H1 (cell line): ENCODE results near the gene TLR2. TPM values are rescaled to one million over a fixed set of nuclear protein-coding genes. Genes with fewer than 3 reads are reported as not detected.

Experiments used
- CTCF ChIA-PET: fragments of 300-600 bp; sonication (Branson Sonifier 250); formaldehyde crosslinking; loops from one replicate; lab custom pipeline; 2021; ENCODE audit not compliant: partially characterized antibody; lab: Charles Lee
- POLR2A ChIA-PET: fragments of 300-600 bp; sonication (Branson Sonifier 250); formaldehyde crosslinking; loops from one replicate; lab custom pipeline; 2021; ENCODE audit warnings: inconsistent platforms; ENCODE audit not compliant: partially characterized antibody; lab: Charles Lee
- DNase-seq, 2 experiments: peaks; one replicate each; pipeline versions ENCODE4 v3.0.0 to v3.0.0-alpha.2; 2010 to 2022; ENCODE audit warnings: low spot score in 2 of 2, low read depth in 1 of 2, mixed read lengths in 1 of 2
- FAIRE-seq: peaks from 2 replicates; lab custom pipeline; 2011; peaks lifted over from hg19 to GRCh38; lab: Jason Lieb, UNC
- H2AFZ ChIP-seq: 2 replicates; pipeline ENCODE4 v1.8.1; 2012; ENCODE audit warnings: low read length, inconsistent platforms
- H2AK5ac ChIP-seq: 2 replicates; pipeline ENCODE4 v1.6.1; 2013; ENCODE audit warnings: low read depth, low read length
- H2BK120ac ChIP-seq: replicated peaks from 2 replicates; pipeline ENCODE3; 2013; ENCODE audit warnings: low read depth, low read length, inconsistent platforms
- H2BK12ac ChIP-seq: 2 replicates; pipeline ENCODE4 v1.6.1; 2013; ENCODE audit warnings: low read depth, low read length
- H2BK15ac ChIP-seq: 2 replicates; pipeline ENCODE4 v1.6.1; 2013; ENCODE audit warnings: low read length
- H2BK20ac ChIP-seq: 2 replicates; pipeline ENCODE4 v1.6.1; 2013; ENCODE audit warnings: low read length
- H2BK5ac ChIP-seq: 2 replicates; pipeline ENCODE4 v1.6.1; 2013; ENCODE audit warnings: low read depth, low read length
- H3K14ac ChIP-seq: 2 replicates; pipeline ENCODE4 v1.6.1; 2013; ENCODE audit warnings: inconsistent platforms; ENCODE audit not compliant: insufficient read length
- H3K18ac ChIP-seq: 2 replicates; pipeline ENCODE4 v1.6.1; 2013; ENCODE audit warnings: low read length; ENCODE audit errors: extremely low read depth
- H3K23ac ChIP-seq: 2 replicates; pipeline ENCODE4 v1.6.1; 2013; ENCODE audit warnings: inconsistent platforms; ENCODE audit not compliant: insufficient read length
- H3K23me2 ChIP-seq: 2 replicates; pipeline ENCODE4 v1.6.1; 2013; ENCODE audit warnings: low read depth, low read length
- H3K27ac ChIP-seq: 2 replicates; pipeline ENCODE4 v1.6.1; 2011; ENCODE audit warnings: low read depth, low read length, inconsistent platforms
- H3K27me3 ChIP-seq, 4 experiments: replicated peaks in 1 of 4; 1 replicate in 1 of 4; 2 replicates in 3 of 4; pipeline versions ENCODE4 v1.6.1 to v1.8.1; 2011 to 2013; ENCODE audit warnings: low read length in 3 of 4, mild to moderate bottlenecking in 3 of 4, inconsistent platforms in 2 of 4, mixed read lengths in 2 of 4, moderate library complexity in 1 of 4; ENCODE audit not compliant: control insufficient read depth in 3 of 4, insufficient read depth in 3 of 4; ENCODE audit errors: extremely low read depth in 1 of 4
- H3K36me3 ChIP-seq, 4 experiments: 2 replicates each; pipeline versions ENCODE4 v1.6.1 to v1.8.1; 2011 to 2013; ENCODE audit warnings: mild to moderate bottlenecking in 4 of 4, low read length in 3 of 4, moderate library complexity in 2 of 4, control low read depth in 1 of 4, inconsistent platforms in 1 of 4; ENCODE audit not compliant: insufficient read depth in 4 of 4, control insufficient read depth in 2 of 4
- H3K4ac ChIP-seq: replicated peaks from 2 replicates; pipeline ENCODE3; 2013; ENCODE audit warnings: low read length, low read depth, mixed read lengths, inconsistent platforms; ENCODE audit not compliant: insufficient read length
- H3K4me1 ChIP-seq, 4 experiments: replicated peaks in 1 of 4; 1 replicate in 1 of 4; 2 replicates in 3 of 4; pipeline versions ENCODE4 v1.6.1 to v1.8.1; 2011 to 2013; ENCODE audit warnings: low read length in 3 of 4, inconsistent platforms in 2 of 4, mixed read lengths in 1 of 4; ENCODE audit not compliant: insufficient read depth in 4 of 4, control insufficient read depth in 3 of 4
- H3K4me2 ChIP-seq, 2 experiments: 2 replicates each; pipeline versions ENCODE4 v1.6.1 to v1.8.1; 2011 to 2013; ENCODE audit warnings: low read depth in 2 of 2, low read length in 2 of 2, control low read depth in 1 of 2, inconsistent platforms in 1 of 2, mild to moderate bottlenecking in 1 of 2; ENCODE audit not compliant: insufficient read depth in 1 of 2
- H3K4me3 ChIP-seq, 4 experiments: fragments of 200-600, 300-600 bp in 1 of 4; sonication (generic), shearing (Covaris generic), sonication (Bioruptor Twin) in 1 of 4; 2 replicates each; pipeline versions ENCODE4 v1.5.1 to v1.8.1; 2011 to 2016; ENCODE audit warnings: low read length in 4 of 4, low read depth in 3 of 4, control low read depth in 2 of 4, inconsistent platforms in 2 of 4, mild to moderate bottlenecking in 2 of 4, mixed read lengths in 1 of 4, moderate library complexity in 1 of 4; ENCODE audit not compliant: insufficient read depth in 2 of 4; ENCODE audit errors: extremely low read depth in 1 of 4
- H3K56ac ChIP-seq: replicated peaks from 2 replicates; pipeline ENCODE3; 2013; ENCODE audit warnings: low read depth, mild to moderate bottlenecking, mixed read lengths, low read length, inconsistent platforms; ENCODE audit not compliant: insufficient read length
- H3K79me1 ChIP-seq: 2 replicates; pipeline ENCODE4 v1.6.1; 2013; ENCODE audit warnings: low read depth, low read length, control low read depth
- H3K79me2 ChIP-seq, 2 experiments: 2 replicates each; pipeline versions ENCODE4 v1.6.1 to v1.8.1; 2012 to 2013; ENCODE audit warnings: low read length in 2 of 2, mild to moderate bottlenecking in 2 of 2, inconsistent platforms in 1 of 2; ENCODE audit not compliant: insufficient read depth in 2 of 2, control insufficient read depth in 1 of 2
- H3K9ac ChIP-seq, 4 experiments: replicated peaks in 1 of 4; 1 replicate in 1 of 4; 2 replicates in 3 of 4; pipeline versions ENCODE4 v1.6.1 to v1.8.1; 2011 to 2013; ENCODE audit warnings: low read depth in 3 of 4, low read length in 3 of 4, control low read depth in 2 of 4, mild to moderate bottlenecking in 2 of 4, moderate library complexity in 2 of 4, inconsistent platforms in 1 of 4; ENCODE audit errors: extremely low read depth in 1 of 4
- H3K9me3 ChIP-seq, 2 experiments: 2 replicates each; pipeline versions ENCODE4 v1.6.1 to v1.8.1; 2012 to 2013; ENCODE audit warnings: mild to moderate bottlenecking in 2 of 2, moderate library complexity in 2 of 2, control low read depth in 1 of 2, inconsistent platforms in 1 of 2, low read depth in 1 of 2, low read length in 1 of 2, mixed read lengths in 1 of 2; ENCODE audit not compliant: insufficient read depth in 2 of 2
- H4K20me1 ChIP-seq, 2 experiments: replicated peaks in 1 of 2; 2 replicates each; pipeline versions ENCODE3 to v1.8.1; 2011 to 2013; ENCODE audit warnings: inconsistent platforms in 2 of 2, low read length in 2 of 2, mild to moderate bottlenecking in 1 of 2; ENCODE audit not compliant: insufficient read depth in 2 of 2, control insufficient read depth in 1 of 2
- H4K5ac ChIP-seq: 2 replicates; pipeline ENCODE4 v1.6.1; 2013; ENCODE audit warnings: low read length, low read depth, mixed read lengths, inconsistent platforms; ENCODE audit not compliant: insufficient read length
- H4K8ac ChIP-seq: 2 replicates; pipeline ENCODE4 v1.8.0; 2013; ENCODE audit warnings: mild to moderate bottlenecking, moderate library complexity, low read length, inconsistent platforms; ENCODE audit not compliant: insufficient read depth; ENCODE audit errors: extremely low read depth
- H4K91ac ChIP-seq: replicated peaks from 2 replicates; pipeline ENCODE3; 2013; ENCODE audit warnings: low read length, mixed read lengths, inconsistent platforms; ENCODE audit not compliant: insufficient read length
- CTCF ChIP-seq, 3 experiments: IDR thresholded peaks; 1 replicate in 2 of 3; 2 replicates in 1 of 3; pipeline versions ENCODE4 v1.5.1 to v1.6.1; 2011; ENCODE audit warnings: low read length in 3 of 3, mild to moderate bottlenecking in 3 of 3, inconsistent platforms in 2 of 3, low read depth in 1 of 3, moderate library complexity in 1 of 3; ENCODE audit not compliant: insufficient read depth in 1 of 3; ENCODE audit errors: control extremely low read depth in 1 of 3
- FOSL1 ChIP-seq: IDR thresholded peaks from 2 replicates; pipeline ENCODE4 v1.6.1; 2011; ENCODE audit warnings: mild to moderate bottlenecking, low read depth, low read length, moderate library complexity; ENCODE audit not compliant: insufficient read depth
- JUN ChIP-seq: IDR thresholded peaks from 2 replicates; pipeline ENCODE4 v1.6.1; 2011; ENCODE audit warnings: low read depth, mild to moderate bottlenecking, improper control_type of control experiment, low read length
- WGBS, 2 experiments: shearing (Covaris generic) in 1 of 2; methylation state at CpG; one replicate each; pipeline versions ENCODE4 v1.1.6 to v1.1.7; 2013 to 2015; ENCODE audit warnings: low lambda C conversion rate in 2 of 2, mixed read lengths in 2 of 2, inconsistent platforms in 1 of 2, low coverage in 1 of 2, missing lambda C conversion rate in 1 of 2; ENCODE audit not compliant: insufficient replicate concordance in 2 of 2, insufficient coverage in 1 of 2, insufficient read length in 1 of 2; ENCODE audit errors: extremely low coverage in 1 of 2, missing lambda C conversion rate in 1 of 2; 5-methylcytosine and 5-hydroxymethylcytosine counted together
- polyA plus RNA-seq, 7 experiments: library from polyadenylated mRNA; depleted of rRNA in 3 of 7; stranded (reverse) in 5 of 7; unstranded in 2 of 7; fragments of >200 nt in 5 of 7; fragments of 200-250 nt in 2 of 7; gene quantifications; 1 replicate in 5 of 7; 2 replicates in 1 of 7; 4 replicates in 1 of 7; pipeline versions ENCODE4 v1.2.1 to v1.2.3, GENCODE V29; 2011 to 2013; ENCODE audit warnings: missing spikeins in 2 of 7, mixed read lengths in 2 of 7
- total RNA-seq: library from RNA; stranded (reverse); fragmentation: NEBNext Ultra II Directional; extraction: Animal tissue kit (Norgen Biotek cat#: 25700); gene quantifications from 2 replicates; pipeline ENCODE4 v1.2.1, GENCODE V29; 2021

Gene TLR2
- total and polyA plus RNA-seq, 2 of the 8 experiments (the other 6 are each of a cell fraction or from before 2014, with no cell fraction given): 1.3 TPM

DNA sequence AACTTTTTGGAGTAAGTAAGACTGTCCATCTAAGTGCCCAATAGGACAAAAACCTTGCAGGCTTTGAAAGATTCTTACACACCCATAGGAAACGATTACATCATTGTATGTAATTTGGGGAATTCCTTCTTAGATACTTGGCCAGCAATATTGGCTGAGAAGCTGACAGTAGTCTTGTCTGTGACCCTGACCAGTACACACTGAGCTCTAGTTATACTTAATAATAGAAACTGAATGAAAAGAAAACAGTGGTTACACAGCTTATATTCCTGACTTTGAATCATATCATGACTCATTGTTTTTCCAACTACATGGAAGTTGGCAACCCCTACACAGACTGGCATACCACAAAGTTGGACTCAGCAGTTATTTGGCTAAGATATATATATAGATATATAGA, 7.1 kb upstream of the TLR2 start:
- no peaks in the 10 kb centered on the region for H3K4me1 ChIP-seq
- no peak overlapping the region for H3K14ac ChIP-seq
- H3K4ac ChIP-seq: no peak overlapping the region
- no peak overlapping the region for H3K18ac ChIP-seq
- H3K27me3 ChIP-seq: peaks cover 0 to 5% (median 2%) of the 10 kb centered on the region in 4 experiments; a peak in 4 of 7 replicates
- no peak overlapping the region for H2BK5ac ChIP-seq
- DNase-seq (no peak), FAIRE-seq (no peak)
- H3K79me2 ChIP-seq: no peaks in the 10 kb centered on the region
- H2AK5ac ChIP-seq: no peak overlapping the region
- H4K20me1 ChIP-seq: no peaks in the 10 kb centered on the region
- H3K23ac ChIP-seq: no peak overlapping the region
- no peak overlapping the region for H4K8ac ChIP-seq
- H3K9ac ChIP-seq: no peak overlapping the region
- no peak overlapping the region for H3K27ac ChIP-seq
- H3K9me3 ChIP-seq: no peaks in the 10 kb centered on the region; a peak in 1 of 4 replicates
- no peak overlapping the region for H4K5ac ChIP-seq
- H2AFZ ChIP-seq: no peak overlapping the region
- no peak overlapping the region for H2BK12ac ChIP-seq
- H2BK20ac ChIP-seq: no peak overlapping the region
- 78% methylated on average over 1 of the region's 1 CpG; no CpG with 5 or more reads in 1 of the 2 experiments for WGBS, 2 experiments
- no peak overlapping the region for H2BK15ac ChIP-seq
- no peak overlapping the region for H4K91ac ChIP-seq
- no peak overlapping the region for H3K56ac ChIP-seq
- no peaks in the 10 kb centered on the region for H3K79me1 ChIP-seq
- TF ChIP-seq CTCF (IDR thresholded peaks at IDR 0.05; ENCODE audit: control extremely low read depth in 1 of 3, insufficient read depth in 1 of 3, low read depth in 1 of 3, low read length in 3 of 3) (no peak), FOSL1 (no peak), JUN (no peak)
- no peak overlapping the region for H3K4me3 ChIP-seq
- ChIA-PET POLR2A (no interaction called here), CTCF (interaction anchor here (2.4 kb wide), 1 partner anchor 27 kb away, joined by 8 read pairs; no protein-coding TSS in a partner anchor)
- no peak overlapping the region for H3K4me2 ChIP-seq
- no peak overlapping the region for H2BK120ac ChIP-seq
- H3K36me3 ChIP-seq: no peaks in the 10 kb centered on the region
- no peaks in the 10 kb centered on the region for H3K23me2 ChIP-seq
